ENCODE measurements around the gene OTOG.
"Not testable (repeated sequence)": the region's sequence is repeated elsewhere in the genome, so short reads cannot be mapped to it uniquely, and the experiment has no call there.

Gene OTOG

DNA sequence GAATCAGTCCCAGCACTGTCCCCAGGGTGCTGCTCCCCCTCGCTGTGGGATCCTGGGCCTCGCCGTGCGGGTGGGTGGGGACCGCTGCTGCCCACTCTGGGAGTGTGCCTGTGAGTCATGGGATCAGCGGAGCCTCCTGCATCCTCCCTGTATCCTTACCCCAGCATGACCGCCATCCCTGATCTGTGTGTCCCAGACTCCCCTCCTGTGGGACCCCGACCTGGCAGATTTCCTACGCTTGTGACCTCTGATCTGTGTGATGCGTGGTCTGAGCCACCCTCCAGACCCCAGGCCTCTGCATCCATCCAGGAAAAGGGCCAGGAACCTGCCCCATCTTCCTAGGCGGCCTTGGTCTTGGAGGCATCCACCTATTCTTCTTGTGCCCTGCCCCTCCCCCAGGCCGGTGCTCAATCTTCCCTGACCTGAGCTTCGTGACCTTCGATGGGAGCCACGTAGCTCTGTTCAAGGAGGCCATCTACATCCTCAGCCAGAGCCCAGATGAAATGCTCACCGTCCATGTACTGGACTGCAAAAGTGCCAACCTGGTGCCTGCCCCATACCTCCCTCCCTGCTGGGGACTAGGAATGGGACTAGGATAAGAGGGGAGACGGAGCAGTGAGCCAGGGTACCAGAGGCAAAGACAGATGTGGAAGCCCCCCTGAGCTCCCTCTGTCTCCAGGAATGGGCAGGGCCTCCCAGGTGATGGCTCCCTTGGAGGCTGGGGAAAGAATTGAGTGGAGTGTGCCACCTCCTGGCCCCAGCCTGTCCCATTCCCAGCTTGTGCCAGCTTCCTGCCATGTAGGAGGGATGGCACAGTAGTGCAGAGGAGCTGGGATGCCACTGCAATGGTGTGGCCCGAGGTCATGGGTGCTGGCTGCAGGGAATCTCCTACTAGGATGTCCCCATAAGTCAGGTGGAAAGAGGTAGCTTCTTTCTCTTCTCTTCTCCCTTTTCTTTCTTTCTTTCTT, 65.4 kb downstream of the OTOG start:
- Histone ChIP-seq H3K36me3 (no peaks in the 10 kb centered on the region), H3K27me3 (no peaks in the 10 kb centered on the region), H3K9me3 (no peaks in the 10 kb centered on the region), H3K4me1 (no peaks in the 10 kb centered on the region), H3K4me3 (ENCODE audit: low read depth, low read length) (no peak overlapping the region)
- TF ChIP-seq, protein P1, sequence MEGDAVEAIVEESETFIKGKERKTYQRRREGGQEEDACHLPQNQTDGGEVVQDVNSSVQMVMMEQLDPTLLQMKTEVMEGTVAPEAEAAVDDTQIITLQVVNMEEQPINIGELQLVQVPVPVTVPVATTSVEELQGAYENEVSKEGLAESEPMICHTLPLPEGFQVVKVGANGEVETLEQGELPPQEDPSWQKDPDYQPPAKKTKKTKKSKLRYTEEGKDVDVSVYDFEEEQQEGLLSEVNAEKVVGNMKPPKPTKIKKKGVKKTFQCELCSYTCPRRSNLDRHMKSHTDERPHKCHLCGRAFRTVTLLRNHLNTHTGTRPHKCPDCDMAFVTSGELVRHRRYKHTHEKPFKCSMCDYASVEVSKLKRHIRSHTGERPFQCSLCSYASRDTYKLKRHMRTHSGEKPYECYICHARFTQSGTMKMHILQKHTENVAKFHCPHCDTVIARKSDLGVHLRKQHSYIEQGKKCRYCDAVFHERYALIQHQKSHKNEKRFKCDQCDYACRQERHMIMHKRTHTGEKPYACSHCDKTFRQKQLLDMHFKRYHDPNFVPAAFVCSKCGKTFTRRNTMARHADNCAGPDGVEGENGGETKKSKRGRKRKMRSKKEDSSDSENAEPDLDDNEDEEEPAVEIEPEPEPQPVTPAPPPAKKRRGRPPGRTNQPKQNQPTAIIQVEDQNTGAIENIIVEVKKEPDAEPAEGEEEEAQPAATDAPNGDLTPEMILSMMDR (IDR thresholded peaks at IDR 0.05; ENCODE audit: low read depth, low read length), result no peak
- no peak for DNase-seq

DNA sequence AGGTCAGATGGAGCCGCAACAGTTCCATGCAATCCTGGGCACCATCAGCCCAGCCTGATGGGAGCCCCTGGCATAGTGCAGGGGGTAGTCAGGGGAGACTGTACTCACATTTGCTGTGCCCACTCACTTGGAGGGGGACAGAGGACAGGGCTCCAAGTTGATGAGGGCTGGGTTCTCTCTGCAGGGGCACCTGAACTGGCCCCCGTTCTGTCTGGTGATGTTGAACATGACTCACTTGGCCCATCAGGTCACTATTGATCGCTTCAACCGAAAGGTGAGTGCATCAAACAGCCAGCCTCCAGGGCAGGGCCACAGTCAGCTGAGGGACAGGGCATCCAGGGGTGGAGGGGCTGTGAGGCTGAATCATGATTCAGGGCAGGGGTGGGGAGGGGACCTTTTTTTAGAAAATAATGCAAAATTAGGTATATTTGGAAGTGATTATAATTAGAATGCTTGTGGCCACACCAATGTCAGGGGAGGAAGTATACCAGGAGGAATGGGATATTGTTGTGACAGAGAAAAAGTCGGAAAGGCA, 66.4 kb downstream of the OTOG start:
- TF ChIP-seq, protein P1 (IDR thresholded peaks at IDR 0.05; ENCODE audit: low read depth, low read length), result no peak
- DNase-seq, result no peak
- Histone ChIP-seq H3K36me3 (no peaks in the 10 kb centered on the region), H3K9me3 (no peaks in the 10 kb centered on the region), H3K27me3 (no peaks in the 10 kb centered on the region), H3K4me3 (ENCODE audit: low read depth, low read length) (no peak overlapping the region), H3K4me1 (no peaks in the 10 kb centered on the region)

DNA sequence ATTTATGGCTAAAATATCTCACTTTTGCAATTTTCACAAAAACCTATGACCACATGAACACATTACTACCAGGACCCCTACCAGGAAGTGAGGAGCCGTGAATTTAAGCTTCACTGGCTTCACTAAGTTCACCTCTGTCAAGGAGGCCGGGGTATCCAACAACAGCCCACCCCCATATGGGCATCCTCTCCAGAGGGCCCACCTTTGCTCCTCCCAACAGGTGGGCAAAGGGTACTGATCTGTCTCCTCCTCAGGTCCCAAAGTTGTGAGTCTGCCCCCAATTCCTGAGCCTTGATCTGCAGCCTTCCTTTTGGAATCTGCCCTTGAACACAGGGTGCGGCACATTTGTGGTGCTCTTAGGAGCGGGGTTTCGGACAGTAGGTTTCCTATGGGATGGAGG, 66.9 kb downstream of the OTOG start:
- Histone ChIP-seq H3K36me3 (no peaks in the 10 kb centered on the region), H3K27me3 (no peaks in the 10 kb centered on the region), H3K4me1 (no peaks in the 10 kb centered on the region), H3K4me3 (ENCODE audit: low read depth, low read length) (no peak overlapping the region), H3K9me3 (no peaks in the 10 kb centered on the region)
- TF ChIP-seq, protein P1 (IDR thresholded peaks at IDR 0.05; ENCODE audit: low read depth, low read length), result no peak
- DNase-seq, result no peak

DNA sequence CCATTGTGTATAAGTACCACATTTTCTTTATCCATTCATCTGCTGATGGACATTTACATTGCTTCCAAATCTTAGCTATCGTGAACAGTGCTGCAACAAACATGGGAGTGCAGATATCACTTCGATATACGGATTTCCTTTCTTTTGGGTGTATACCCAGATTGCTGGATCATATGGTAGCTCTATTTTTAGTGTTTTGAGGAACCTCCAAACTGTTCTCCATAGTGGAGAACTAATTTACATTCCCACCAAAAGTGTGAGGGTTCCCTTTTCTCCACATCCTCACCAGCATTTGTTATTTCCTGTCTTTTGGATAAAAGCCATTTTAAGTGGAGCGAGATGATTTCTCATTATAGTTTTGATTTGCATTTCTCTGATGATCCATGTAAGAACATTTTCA, 75.7 kb downstream of the OTOG start:
- DNase-seq; H3K4me1 ChIP-seq; H3K9me3 ChIP-seq; H3K36me3 ChIP-seq; H3K27me3 ChIP-seq; H3K4me3 ChIP-seq (ENCODE audit: low read depth, low read length): not testable (repeated sequence)

DNA sequence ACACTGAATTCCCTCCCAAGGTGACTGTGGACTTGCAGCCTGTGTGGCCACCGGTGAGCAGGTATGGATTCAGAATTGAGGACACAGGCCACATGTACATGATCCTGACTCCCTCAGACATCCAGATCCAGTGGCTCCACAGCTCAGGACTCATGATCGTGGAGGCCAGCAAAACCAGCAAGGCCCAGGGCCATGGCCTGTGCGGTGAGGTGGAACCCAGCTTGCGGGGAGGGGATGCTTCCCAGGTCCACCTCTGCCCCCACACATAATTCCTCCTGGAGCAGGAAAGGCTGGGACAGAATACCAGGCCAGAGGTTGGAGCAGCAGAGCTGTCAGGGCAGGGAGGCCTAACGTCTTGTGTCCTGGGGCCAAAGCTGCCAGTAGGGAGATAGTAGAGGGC, 82.1 kb downstream of the OTOG start:
- no peaks in the 10 kb centered on the region for H3K4me1 ChIP-seq
- no peaks in the 10 kb centered on the region for H3K27me3 ChIP-seq
- no peaks in the 10 kb centered on the region for H3K9me3 ChIP-seq
- DNase-seq, result no peak
- no peak overlapping the region for H3K4me3 ChIP-seq (ENCODE audit: low read depth, low read length)
- TF ChIP-seq, protein P1 (IDR thresholded peaks at IDR 0.05; ENCODE audit: low read depth, low read length), result no peak
- H3K36me3 ChIP-seq, result no peaks in the 10 kb centered on the region

DNA sequence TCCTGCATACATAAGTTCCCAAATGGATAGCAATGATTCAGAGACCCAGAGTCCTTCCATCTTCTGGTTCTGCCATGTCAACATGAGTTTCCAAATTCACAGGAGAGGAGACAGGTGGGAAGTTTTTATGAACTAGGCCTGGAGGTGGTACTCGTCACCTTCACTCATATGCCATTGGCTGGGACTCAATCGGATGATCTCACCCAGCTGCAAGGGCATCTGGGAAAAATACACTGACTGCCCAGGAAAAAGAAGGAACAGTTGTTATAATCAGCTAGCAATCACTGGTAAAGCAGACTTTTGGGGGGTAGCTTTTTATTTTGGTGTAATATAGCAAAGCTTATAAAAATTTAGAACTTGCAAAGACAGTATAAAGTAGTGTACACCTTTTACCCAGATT, 83.9 kb downstream of the OTOG start:
- Histone ChIP-seq H3K4me1 (no peaks in the 10 kb centered on the region), H3K4me3 (ENCODE audit: low read depth, low read length) (no peak overlapping the region), H3K9me3 (no peaks in the 10 kb centered on the region), H3K27me3 (no peaks in the 10 kb centered on the region), H3K36me3 (no peaks in the 10 kb centered on the region)
- DNase-seq, result no peak
- TF ChIP-seq, protein P1 (IDR thresholded peaks at IDR 0.05; ENCODE audit: low read depth, low read length), result no peak

Data from BE2C (cell line).